HG03045 (cell line): ENCODE data around the gene PRR13.

Source experiments
- ATAC-seq: cut with Tn5 transposase; IDR thresholded peaks from one replicate; pipeline ENCODE4 v1.9.1; 2021; ENCODE audit warnings: mild to moderate bottlenecking, moderate library complexity; ENCODE audit not compliant: unreplicated experiment

The PRR13 gene

GRCh38 chr12:53489242-53489864, 47.8 kb downstream of the PRR13 start:
- no peak for ATAC-seq

GRCh38 chr12:53492188-53492587, 50.7 kb downstream of the PRR13 start:
- no peak for ATAC-seq

- ATAC-seq = peak; percentile 90
Measured at GRCh38 chr12:53492830-53493609, 51.5 kb downstream of the PRR13 start.

- ATAC-seq = no peak
Measured at GRCh38 chr12:53493610-53494391, 52.3 kb downstream of the PRR13 start.
